Mononuclear cell (primary cell): ENCODE results near the gene IGSF9. TPM values are rescaled to one million over a fixed set of nuclear protein-coding genes. Genes with fewer than 3 reads are reported as not detected.
"Not testable (repeated sequence)": the region's sequence is repeated elsewhere in the genome, so short reads cannot be mapped to it uniquely, and the experiment has no call there.

ENCODE experiments used
- H3K27me3 ChIP-seq: 2 replicates; pipeline ENCODE4 v1.6.0; 2011; ENCODE audit warnings: low read length, control low read depth; ENCODE audit not compliant: insufficient read depth
- H3K4me1 ChIP-seq: 2 replicates; pipeline ENCODE4 v1.5.1; 2011; ENCODE audit warnings: mild to moderate bottlenecking, low read length, control low read depth; ENCODE audit not compliant: insufficient read depth
- H3K4me3 ChIP-seq: 2 replicates; pipeline ENCODE4 v1.5.1; 2011; ENCODE audit warnings: mild to moderate bottlenecking, low read length, moderate library complexity
- H3K9me3 ChIP-seq: 2 replicates; pipeline ENCODE4 v1.5.1; 2011; ENCODE audit warnings: low read depth, mild to moderate bottlenecking, control low read depth, low read length
- total RNA-seq: library from RNA; depleted of rRNA; stranded (reverse); fragments of >200 nt; gene quantifications from one replicate; pipeline ENCODE4 v1.2.3, GENCODE V29; 2012

Gene IGSF9
- total RNA-seq, 1 donor = not detected

- H3K27me3 ChIP-seq = no peaks in the 10 kb centered on the region
- no peak overlapping the region for H3K4me3 ChIP-seq
- no peaks in the 10 kb centered on the region for H3K9me3 ChIP-seq
- H3K4me1 ChIP-seq = peaks cover 42% of the 10 kb centered on the region
These were observed 31.0 kb downstream of the IGSF9 start for GRCh38 chr1:159914252-159915018.

GRCh38 chr1:159913451-159914192, 31.8 kb downstream of the IGSF9 start:
- H3K9me3 ChIP-seq = no peaks in the 10 kb centered on the region
- peaks cover 44% of the 10 kb centered on the region for H3K4me1 ChIP-seq
- H3K27me3 ChIP-seq = no peaks in the 10 kb centered on the region
- H3K4me3 ChIP-seq = no peak overlapping the region

GRCh38 chr1:159911326-159912070, 33.9 kb downstream of the IGSF9 start:
- no peak overlapping the region for H3K4me3 ChIP-seq
- no peaks in the 10 kb centered on the region for H3K27me3 ChIP-seq
- peaks cover 42% of the 10 kb centered on the region for H3K4me1 ChIP-seq
- no peaks in the 10 kb centered on the region for H3K9me3 ChIP-seq

GRCh38 chr1:159908031-159908940, 37.1 kb downstream of the IGSF9 start:
- H3K27me3 ChIP-seq = no peaks in the 10 kb centered on the region
- no peak overlapping the region for H3K4me3 ChIP-seq
- H3K9me3 ChIP-seq = no peaks in the 10 kb centered on the region

GRCh38 chr1:159906960-159907359, 38.5 kb downstream of the IGSF9 start:
- H3K27me3 ChIP-seq = no peaks in the 10 kb centered on the region
- H3K4me1 ChIP-seq = peaks cover 36% of the 10 kb centered on the region
- no peaks in the 10 kb centered on the region for H3K9me3 ChIP-seq
- H3K4me3 ChIP-seq = no peak overlapping the region

More at GRCh38 chr1:159908031-159908940, 37.1 kb downstream of the IGSF9 start:
- H3K4me1 ChIP-seq = peaks cover 35% of the 10 kb centered on the region

- not testable (repeated sequence) for H3K4me3 ChIP-seq, H3K27me3 ChIP-seq, H3K9me3 ChIP-seq
- H3K4me1 ChIP-seq = peaks cover 21% of the 10 kb centered on the region
These were observed 41.4 kb downstream of the IGSF9 start for GRCh38 chr1:159904036-159904435.

GRCh38 chr1:159902541-159902940, 42.9 kb downstream of the IGSF9 start:
- Histone ChIP-seq H3K9me3 (no peaks in the 10 kb centered on the region), H3K27me3 (no peaks in the 10 kb centered on the region), H3K4me1 (peaks cover 36% of the 10 kb centered on the region), H3K4me3 (no peak overlapping the region)

GRCh38 chr1:159900755-159901360, 44.6 kb downstream of the IGSF9 start:
- Histone ChIP-seq H3K27me3 (no peaks in the 10 kb centered on the region), H3K4me1 (peaks cover 48% of the 10 kb centered on the region), H3K9me3 (no peaks in the 10 kb centered on the region), H3K4me3 (no peak overlapping the region)

- Histone ChIP-seq H3K9me3 (no peaks in the 10 kb centered on the region), H3K4me1 (peaks cover 53% of the 10 kb centered on the region), H3K4me3 (no peak within 1 kb of the TSS)
These were observed 45.2 kb downstream of the IGSF9 start, which contains the start of gene CFAP45 for GRCh38 chr1:159900086-159900680. CFAP45 (minus strand) TSS chr1:159900165; CDS start chr1:159900098, 67 bp downstream.

GRCh38 chr1:159899634-159900033, 45.8 kb downstream of the IGSF9 start:
- peaks cover 53% of the 10 kb centered on the region for H3K4me1 ChIP-seq
- H3K27me3 ChIP-seq, H3K4me3 ChIP-seq, H3K9me3 ChIP-seq: not testable (repeated sequence)

More at GRCh38 chr1:159900086-159900680, 45.2 kb downstream of the IGSF9 start, which contains the start of gene CFAP45:
- no peaks in the 10 kb centered on the region for H3K27me3 ChIP-seq

GRCh38 chr1:159898527-159898926, 46.9 kb downstream of the IGSF9 start:
- Histone ChIP-seq H3K4me3 (no peak overlapping the region), H3K27me3 (no peaks in the 10 kb centered on the region), H3K4me1 (peaks cover 53% of the 10 kb centered on the region), H3K9me3 (no peaks in the 10 kb centered on the region)

- Histone ChIP-seq H3K9me3 (no peaks in the 10 kb centered on the region), H3K27me3 (no peaks in the 10 kb centered on the region), H3K4me3 (no peak overlapping the region), H3K4me1 (peaks cover 53% of the 10 kb centered on the region)
These were observed 47.5 kb downstream of the IGSF9 start for GRCh38 chr1:159897962-159898361.

GRCh38 chr1:159896546-159896930, 48.9 kb downstream of the IGSF9 start:
- no peaks in the 10 kb centered on the region for H3K27me3 ChIP-seq
- peaks cover 44% of the 10 kb centered on the region for H3K4me1 ChIP-seq
- no peak overlapping the region for H3K4me3 ChIP-seq
- no peaks in the 10 kb centered on the region for H3K9me3 ChIP-seq
